GM18502 (cell line): ENCODE measurements around the gene MCM7.

Experiments
- ATAC-seq: cut with Tn5 transposase; IDR thresholded peaks from one replicate; pipeline ENCODE4 v1.9.1; 2021; ENCODE audit warnings: mild to moderate bottlenecking; ENCODE audit not compliant: unreplicated experiment, poor library complexity

MCM7 gene

GRCh38 chr7:100098913-100099312 lies 2.3 kb downstream of the MCM7 start:
- ATAC-seq, result no peak

- no peak for ATAC-seq
These were observed 5.5 kb downstream of the MCM7 start for GRCh38 chr7:100095704-100096103.

GRCh38 chr7:100095289-100095688 lies 5.9 kb downstream of the MCM7 start:
- no peak for ATAC-seq

GRCh38 chr7:100093925-100094486 lies 7.2 kb downstream of the MCM7 start:
- no peak for ATAC-seq

GRCh38 chr7:100093498-100093897 lies 7.7 kb downstream of the MCM7 start:
- ATAC-seq, result no peak

- ATAC-seq, result no peak
These were observed 8.1 kb downstream of the MCM7 start for GRCh38 chr7:100093054-100093453.

- ATAC-seq, result no peak
These were observed 9.6 kb downstream of the MCM7 start for GRCh38 chr7:100091411-100092181.

- ATAC-seq, result no peak
These were observed 10.4 kb downstream of the MCM7 start for GRCh38 chr7:100090527-100091410.

- no peak for ATAC-seq
These were observed 11.6 kb downstream of the MCM7 start for GRCh38 chr7:100089458-100090196.

- no peak for ATAC-seq
These were observed 12.4 kb downstream of the MCM7 start, which contains the start of gene COPS6 for GRCh38 chr7:100088621-100089457. COPS6 (plus strand) TSS chr7:100088969; CDS start chr7:100088991, 22 bp downstream.

GRCh38 chr7:100088095-100088620 lies 13.0 kb downstream of the MCM7 start:
- no peak for ATAC-seq

GRCh38 chr7:100087055-100087750 lies 14.0 kb downstream of the MCM7 start:
- no peak for ATAC-seq

GRCh38 chr7:100085515-100085914 lies 15.7 kb downstream of the MCM7 start:
- ATAC-seq, result no peak

- no peak for ATAC-seq
These were observed 18.2 kb downstream of the MCM7 start for GRCh38 chr7:100082978-100083377.

- ATAC-seq, result peak; percentile 86
These were observed 19.6 kb downstream of the MCM7 start, which contains the start of gene ZNF3 for GRCh38 chr7:100081535-100082102. ZNF3 (minus strand) TSS chr7:100081723; CDS start chr7:100077357, 4,366 bp downstream.

GRCh38 chr7:100080907-100081534 lies 20.2 kb downstream of the MCM7 start:
- no peak for ATAC-seq

- no peak for ATAC-seq
These were observed 22.1 kb downstream of the MCM7 start for GRCh38 chr7:100079024-100079560.
